Osteocyte (in vitro differentiated cells): Measurements from ENCODE around the gene SLC13A3. TPM values are rescaled to one million over a fixed set of nuclear protein-coding genes. Genes with fewer than 3 reads are reported as not detected.
A peak's percentile ranks its signal among the peaks of the same experiment; 100 is the strongest.

Experiments
- DNase-seq: peaks from one replicate; pipeline ENCODE4 v3.0.0; 2021; ENCODE audit warnings: mixed read lengths; ENCODE audit not compliant: unreplicated experiment; ENCODE audit errors: extremely low spot score
- H3K27ac Mint-ChIP-seq: one replicate; pipeline ENCODE4 v1.8.0; 2021; ENCODE audit warnings: mild to moderate bottlenecking, mixed read lengths; ENCODE audit not compliant: unreplicated experiment
- H3K27me3 Mint-ChIP-seq: one replicate; pipeline ENCODE4 v1.8.0; 2021; ENCODE audit warnings: mixed read lengths; ENCODE audit not compliant: unreplicated experiment
- H3K36me3 Mint-ChIP-seq: one replicate; pipeline ENCODE4 v1.8.0; 2021; ENCODE audit warnings: mixed read lengths; ENCODE audit not compliant: unreplicated experiment
- H3K4me1 Mint-ChIP-seq: one replicate; pipeline ENCODE4 v1.8.0; 2021; ENCODE audit warnings: mixed read lengths; ENCODE audit not compliant: unreplicated experiment
- H3K4me3 Mint-ChIP-seq: one replicate; pipeline ENCODE4 v1.8.0; 2021; ENCODE audit warnings: mild to moderate bottlenecking, moderate library complexity, mixed read lengths; ENCODE audit not compliant: unreplicated experiment
- H3K9me3 Mint-ChIP-seq: one replicate; pipeline ENCODE4 v1.8.0; 2021; ENCODE audit warnings: mixed read lengths; ENCODE audit not compliant: unreplicated experiment
- CTCF ChIP-seq: fragments of 200-600 bp; sonication (generic); IDR thresholded peaks from 2 replicates; pipeline ENCODE4 v1.5.0; 2021; ENCODE audit warnings: antibody characterized with exemption, mild to moderate bottlenecking, moderate library complexity
- total RNA-seq: library from RNA; stranded (reverse); gene quantifications from 2 replicates; pipeline ENCODE4 v1.2.1, GENCODE V29; 2021

The SLC13A3 gene
- total RNA-seq, 1 donor from 2014 or later, result 1.8 TPM

- peaks cover 9% of the 10 kb centered on the region for H3K9me3 Mint-ChIP-seq
- TF ChIP-seq CTCF, result no peak
- H3K27ac Mint-ChIP-seq, result no peak overlapping the region
- H3K36me3 Mint-ChIP-seq, result no peaks in the 10 kb centered on the region
- H3K4me3 Mint-ChIP-seq, result no peak overlapping the region
- DNase-seq, result no peak
- H3K4me1 Mint-ChIP-seq, result no peaks in the 10 kb centered on the region
- H3K27me3 Mint-ChIP-seq, result peaks cover under 1% of the 10 kb centered on the region
These were observed 14.3 kb upstream of the SLC13A3 start for GRCh38 chr20:46665602-46666001.

GRCh38 chr20:46663531-46663930 is 12.3 kb upstream of the SLC13A3 start:
- no peak for TF ChIP-seq CTCF
- Mint-ChIP-seq H3K36me3 (no peaks in the 10 kb centered on the region), H3K27me3 (peaks cover 5% of the 10 kb centered on the region), H3K9me3 (peaks cover 12% of the 10 kb centered on the region), H3K4me1 (no peaks in the 10 kb centered on the region), H3K4me3 (no peak overlapping the region), H3K27ac (no peak overlapping the region)
- no peak for DNase-seq

- no peak for DNase-seq
- Mint-ChIP-seq H3K36me3 (no peaks in the 10 kb centered on the region), H3K27ac (no peak overlapping the region), H3K4me3 (no peak overlapping the region), H3K4me1 (no peaks in the 10 kb centered on the region), H3K27me3 (peaks cover 5% of the 10 kb centered on the region), H3K9me3 (peaks cover 16% of the 10 kb centered on the region)
- TF ChIP-seq CTCF, result no peak
These were observed 10.4 kb upstream of the SLC13A3 start for GRCh38 chr20:46661659-46662058.

- no peak for DNase-seq
- no peak overlapping the region for H3K27ac Mint-ChIP-seq
- H3K4me3 Mint-ChIP-seq, result no peak overlapping the region
- H3K36me3 Mint-ChIP-seq, result no peaks in the 10 kb centered on the region
- H3K27me3 Mint-ChIP-seq, result peaks cover 5% of the 10 kb centered on the region
- no peak for TF ChIP-seq CTCF
- H3K9me3 Mint-ChIP-seq, result peaks cover 16% of the 10 kb centered on the region
- H3K4me1 Mint-ChIP-seq, result no peaks in the 10 kb centered on the region
These were observed 9.2 kb upstream of the SLC13A3 start for GRCh38 chr20:46660487-46660886.

GRCh38 chr20:46657618-46658017 is 6.4 kb upstream of the SLC13A3 start:
- TF ChIP-seq CTCF, result no peak
- H3K27me3 Mint-ChIP-seq, result peaks cover 14% of the 10 kb centered on the region

More at GRCh38 chr20:46657618-46658017, 6.4 kb upstream of the SLC13A3 start:
- Mint-ChIP-seq H3K27ac (no peak overlapping the region), H3K9me3 (peaks cover 16% of the 10 kb centered on the region), H3K4me3 (no peak overlapping the region), H3K4me1 (no peaks in the 10 kb centered on the region), H3K36me3 (no peaks in the 10 kb centered on the region)
- DNase-seq, result peak; percentile 59
